ENCODE measurements around the gene LRRC41. TPM values are rescaled to one million over a fixed set of nuclear protein-coding genes. Genes with fewer than 3 reads are reported as not detected.
A peak's percentile ranks its signal among the peaks of the same experiment; 100 is the strongest.

The LRRC41 gene
- total RNA-seq, 1 donor from 2014 or later, result 43.1 TPM

DNA sequence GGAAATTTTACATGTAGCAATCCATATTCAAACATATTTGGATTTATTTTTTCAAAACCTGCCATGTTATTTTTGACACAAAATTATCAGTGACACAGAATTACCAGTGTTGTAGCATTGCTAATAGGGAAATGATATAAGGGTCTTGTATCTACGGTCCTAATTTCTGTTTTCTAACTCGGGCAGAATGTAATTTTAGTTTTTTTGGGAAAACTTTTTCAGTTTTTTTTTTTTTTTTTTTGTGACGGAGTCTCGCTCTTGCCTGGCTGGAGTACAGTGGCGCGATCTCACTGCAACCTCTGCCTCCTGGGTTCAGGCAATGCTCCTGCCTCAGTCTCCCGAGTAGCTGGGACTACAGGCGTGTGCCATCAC lies 2.7 kb upstream of the LRRC41 start:
- Histone ChIP-seq H3K27me3 (no peaks in the 10 kb centered on the region), H3K9ac (no peak overlapping the region), H3K4me1 (peaks cover 18% of the 10 kb centered on the region), H4K20me1 (ENCODE audit: low read depth) (peaks cover 49% of the 10 kb centered on the region), H3F3A (ENCODE audit: low read depth) (peaks cover 17% of the 10 kb centered on the region), H3K9me3 (ENCODE audit: low read depth) (no peaks in the 10 kb centered on the region), H3K4me2 (peak overlapping the region; percentile 40), H3K4me3 (no peak overlapping the region), H3K79me2 (ENCODE audit: low read depth) (peaks cover 87% of the 10 kb centered on the region), H3K36me3 (peaks cover 15% of the 10 kb centered on the region), H2AFZ (replicated peaks) (no peak overlapping the region), H3K27ac (no peak overlapping the region)
- DNase-seq (ENCODE audit: low spot score), result no peak
- H3K27ac Mint-ChIP-seq, result no peak overlapping the region
- peaks cover 20% of the 10 kb centered on the region for H3K36me3 Mint-ChIP-seq
- no peak overlapping the region for H3K4me3 Mint-ChIP-seq
- no peaks in the 10 kb centered on the region for H3K9me3 Mint-ChIP-seq
- H3K27me3 Mint-ChIP-seq (ENCODE audit: insufficient read depth, low read depth), result peaks cover 3% of the 10 kb centered on the region
- peaks cover 22% of the 10 kb centered on the region for H3K4me1 Mint-ChIP-seq
- no peak for TF ChIP-seq EZH2 (IDR thresholded peaks at IDR 0.05)
- TF ChIP-seq EZH2phosphoT487 (IDR thresholded peaks at IDR 0.05), result no peak
- TF ChIP-seq, protein P1, sequence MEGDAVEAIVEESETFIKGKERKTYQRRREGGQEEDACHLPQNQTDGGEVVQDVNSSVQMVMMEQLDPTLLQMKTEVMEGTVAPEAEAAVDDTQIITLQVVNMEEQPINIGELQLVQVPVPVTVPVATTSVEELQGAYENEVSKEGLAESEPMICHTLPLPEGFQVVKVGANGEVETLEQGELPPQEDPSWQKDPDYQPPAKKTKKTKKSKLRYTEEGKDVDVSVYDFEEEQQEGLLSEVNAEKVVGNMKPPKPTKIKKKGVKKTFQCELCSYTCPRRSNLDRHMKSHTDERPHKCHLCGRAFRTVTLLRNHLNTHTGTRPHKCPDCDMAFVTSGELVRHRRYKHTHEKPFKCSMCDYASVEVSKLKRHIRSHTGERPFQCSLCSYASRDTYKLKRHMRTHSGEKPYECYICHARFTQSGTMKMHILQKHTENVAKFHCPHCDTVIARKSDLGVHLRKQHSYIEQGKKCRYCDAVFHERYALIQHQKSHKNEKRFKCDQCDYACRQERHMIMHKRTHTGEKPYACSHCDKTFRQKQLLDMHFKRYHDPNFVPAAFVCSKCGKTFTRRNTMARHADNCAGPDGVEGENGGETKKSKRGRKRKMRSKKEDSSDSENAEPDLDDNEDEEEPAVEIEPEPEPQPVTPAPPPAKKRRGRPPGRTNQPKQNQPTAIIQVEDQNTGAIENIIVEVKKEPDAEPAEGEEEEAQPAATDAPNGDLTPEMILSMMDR (IDR thresholded peaks at IDR 0.05), result no peak

DNA sequence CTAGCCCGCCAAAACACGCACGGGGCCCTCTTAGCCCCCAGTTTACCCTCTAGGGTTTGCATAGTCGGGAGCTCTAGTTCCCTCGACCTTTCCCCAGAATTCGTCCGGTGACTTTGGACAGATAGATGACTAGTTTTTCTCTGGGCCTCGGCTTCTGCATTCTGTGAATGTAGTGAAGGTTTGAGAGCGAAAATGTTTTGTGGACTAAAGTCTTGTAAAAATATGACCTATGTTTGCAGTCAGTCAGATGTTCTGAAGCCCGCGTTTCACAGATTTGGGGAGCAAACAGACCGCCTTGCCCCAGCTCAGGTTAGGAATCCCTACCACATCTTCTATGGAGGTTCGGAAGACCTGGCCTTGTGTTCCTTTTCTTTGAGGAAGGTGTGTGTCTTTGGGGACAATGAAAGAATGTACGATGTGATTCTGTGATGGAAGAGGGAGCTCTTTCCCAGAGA lies 483 bp upstream of the LRRC41 start:
- H3K27me3 Mint-ChIP-seq (ENCODE audit: insufficient read depth, low read depth), result peaks cover 5% of the 10 kb centered on the region
- peaks cover 10% of the 10 kb centered on the region for H3K36me3 Mint-ChIP-seq
- no peaks in the 10 kb centered on the region for H3K9me3 Mint-ChIP-seq
- peak overlapping the region; percentile 100 for H3K27ac Mint-ChIP-seq
- H3K4me1 Mint-ChIP-seq, result peaks cover 32% of the 10 kb centered on the region
- Histone ChIP-seq H3K79me2 (ENCODE audit: low read depth) (peaks cover 95% of the 10 kb centered on the region), H3K27me3 (no peaks in the 10 kb centered on the region), H3K27ac (peak overlapping the region; percentile 97), H3K4me2 (peak overlapping the region; percentile 89), H3K9me3 (ENCODE audit: low read depth) (no peaks in the 10 kb centered on the region), H3K36me3 (peaks cover 2% of the 10 kb centered on the region), H3K4me1 (peaks cover 26% of the 10 kb centered on the region), H4K20me1 (ENCODE audit: low read depth) (peaks cover 49% of the 10 kb centered on the region), H3K4me3 (peak overlapping the region; percentile 81), H2AFZ (replicated peaks) (no peak overlapping the region), H3F3A (ENCODE audit: low read depth) (peaks cover 27% of the 10 kb centered on the region), H3K9ac (peak overlapping the region; percentile 90)
- DNase-seq (ENCODE audit: low spot score), result no peak
- TF ChIP-seq EZH2 (IDR thresholded peaks at IDR 0.05), result no peak
- no peak for TF ChIP-seq EZH2phosphoT487 (IDR thresholded peaks at IDR 0.05)
- TF ChIP-seq, protein P1 (IDR thresholded peaks at IDR 0.05), result no peak
- peak overlapping the region; percentile 100 for H3K4me3 Mint-ChIP-seq

DNA sequence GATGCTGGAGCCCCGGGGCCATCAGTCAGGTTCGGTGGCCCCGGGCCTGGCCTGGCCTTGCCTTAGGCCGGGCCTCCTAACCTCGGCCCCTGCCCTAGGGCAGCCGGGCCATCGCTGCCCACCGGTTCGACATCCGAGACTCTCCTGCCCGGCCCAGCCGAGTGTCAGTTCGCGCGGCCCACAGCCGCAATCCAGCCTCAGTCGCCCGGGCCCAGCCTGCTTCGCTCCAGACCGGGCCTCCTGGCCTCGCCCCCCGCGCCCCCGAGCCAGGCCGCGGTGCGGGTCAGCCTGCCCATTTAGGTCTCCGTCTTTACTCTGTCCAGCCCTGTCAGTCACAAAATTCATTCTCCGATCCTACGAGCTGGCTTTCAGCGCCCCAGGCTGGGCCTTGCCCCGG lies 777 bp downstream of the LRRC41 start:
- peaks cover 26% of the 10 kb centered on the region for H3K4me1 ChIP-seq
- H2AFZ ChIP-seq (replicated peaks), result no peak overlapping the region
- peak overlapping the region; percentile 81 for H3K4me3 ChIP-seq
- peaks cover 37% of the 10 kb centered on the region for H3K4me1 Mint-ChIP-seq
- peaks cover 5% of the 10 kb centered on the region for H3K36me3 ChIP-seq
- no peaks in the 10 kb centered on the region for H3K27me3 ChIP-seq
- H3K79me2 ChIP-seq (ENCODE audit: low read depth), result peaks cover 94% of the 10 kb centered on the region
- H3K27me3 Mint-ChIP-seq (ENCODE audit: insufficient read depth, low read depth), result peaks cover 5% of the 10 kb centered on the region
- peaks cover 27% of the 10 kb centered on the region for H3F3A ChIP-seq (ENCODE audit: low read depth)
- H3K9me3 ChIP-seq (ENCODE audit: low read depth), result no peaks in the 10 kb centered on the region
- peak; percentile 60 for DNase-seq (ENCODE audit: low spot score)
- peak overlapping the region; percentile 96 for H3K27ac Mint-ChIP-seq
- H3K36me3 Mint-ChIP-seq, result peaks cover 13% of the 10 kb centered on the region
- H3K4me2 ChIP-seq, result peak overlapping the region; percentile 89
- no peaks in the 10 kb centered on the region for H3K9me3 Mint-ChIP-seq
- H4K20me1 ChIP-seq (ENCODE audit: low read depth), result peaks cover 40% of the 10 kb centered on the region
- peak overlapping the region; percentile 97 for H3K27ac ChIP-seq
- peak overlapping the region; percentile 90 for H3K9ac ChIP-seq
- TF ChIP-seq, protein P1 (IDR thresholded peaks at IDR 0.05), result no peak
- TF ChIP-seq EZH2 (IDR thresholded peaks at IDR 0.05), result peak; percentile 44
- H3K4me3 Mint-ChIP-seq, result peak overlapping the region; percentile 100
